ENCODE results near the gene ATF6B.
A peak's percentile ranks its signal among the peaks of the same experiment; 100 is the strongest.

ATF6B gene

GRCh38 chr6:32127717-32128592 is at the start of gene ATF6B:
Gene ATF6B, minus strand, starts transcription at chr6:32128246. Its CDS starts 39 bp downstream, at chr6:32128207.
- no peak for TF ChIP-seq CTCF (IDR thresholded peaks at IDR 0.05; ENCODE audit: low read depth, low read length)
- Histone ChIP-seq H3K27me3 (ENCODE audit: insufficient read depth, low read depth, severe bottlenecking) (no peaks in the 10 kb centered on the region), H3K9me3 (ENCODE audit: severe bottlenecking) (no peaks in the 10 kb centered on the region), H3K4me3 (ENCODE audit: low read depth, low read length) (peak within 1 kb of the TSS; percentile 88), H3K36me3 (peaks cover 38% of the 10 kb centered on the region), H3K27ac (peak within 1 kb of the TSS; percentile 87)
- peak; percentile 100 for DNase-seq

GRCh38 chr6:32177183-32177787 is 49.2 kb upstream of the ATF6B start:
- Histone ChIP-seq H3K9me3 (ENCODE audit: severe bottlenecking) (no peaks in the 10 kb centered on the region), H3K36me3 (peaks cover 27% of the 10 kb centered on the region), H3K27me3 (ENCODE audit: insufficient read depth, low read depth, severe bottlenecking) (no peaks in the 10 kb centered on the region), H3K27ac (peak overlapping the region; percentile 96), H3K4me3 (ENCODE audit: low read depth, low read length) (peak overlapping the region; percentile 85)
- no peak for TF ChIP-seq CTCF (IDR thresholded peaks at IDR 0.05; ENCODE audit: low read depth, low read length)
- peak; percentile 82 for DNase-seq

- Histone ChIP-seq H3K27ac (peak overlapping the region; percentile 96), H3K4me3 (ENCODE audit: low read depth, low read length) (peak overlapping the region; percentile 85), H3K9me3 (ENCODE audit: severe bottlenecking) (no peaks in the 10 kb centered on the region), H3K27me3 (ENCODE audit: insufficient read depth, low read depth, severe bottlenecking) (no peaks in the 10 kb centered on the region), H3K36me3 (peaks cover 20% of the 10 kb centered on the region)
- no peak for DNase-seq
- no peak for TF ChIP-seq CTCF (IDR thresholded peaks at IDR 0.05; ENCODE audit: low read depth, low read length)
Measured at GRCh38 chr6:32176476-32177182, 48.6 kb upstream of the ATF6B start.

GRCh38 chr6:32175711-32176475 is 47.8 kb upstream of the ATF6B start, which contains the start of gene AGPAT1:
Gene AGPAT1, minus strand, starts transcription at chr6:32176084. Its CDS starts 4,588 bp downstream, at chr6:32171496.
- no peaks in the 10 kb centered on the region for H3K9me3 ChIP-seq (ENCODE audit: severe bottlenecking)
- peaks cover 17% of the 10 kb centered on the region for H3K36me3 ChIP-seq
- peak within 1 kb of the TSS; percentile 96 for H3K27ac ChIP-seq
- peak; percentile 100 for DNase-seq
- no peak for TF ChIP-seq CTCF (IDR thresholded peaks at IDR 0.05; ENCODE audit: low read depth, low read length)
- peak within 1 kb of the TSS; percentile 85 for H3K4me3 ChIP-seq (ENCODE audit: low read depth, low read length)
- no peaks in the 10 kb centered on the region for H3K27me3 ChIP-seq (ENCODE audit: insufficient read depth, low read depth, severe bottlenecking)

- peak overlapping the region; percentile 75 for H3K27ac ChIP-seq
- no peak for TF ChIP-seq CTCF (IDR thresholded peaks at IDR 0.05; ENCODE audit: low read depth, low read length)
- peak overlapping the region; percentile 85 for H3K4me3 ChIP-seq (ENCODE audit: low read depth, low read length)
- DNase-seq = no peak
- peaks cover 19% of the 10 kb centered on the region for H3K36me3 ChIP-seq
- H3K27me3 ChIP-seq (ENCODE audit: insufficient read depth, low read depth, severe bottlenecking) = no peaks in the 10 kb centered on the region
- no peaks in the 10 kb centered on the region for H3K9me3 ChIP-seq (ENCODE audit: severe bottlenecking)
Measured at GRCh38 chr6:32175322-32175710, 47.3 kb upstream of the ATF6B start.

Data from WERI-Rb-1 (cell line).